ENCODE data around the gene MYOT.

The MYOT gene

DNA sequence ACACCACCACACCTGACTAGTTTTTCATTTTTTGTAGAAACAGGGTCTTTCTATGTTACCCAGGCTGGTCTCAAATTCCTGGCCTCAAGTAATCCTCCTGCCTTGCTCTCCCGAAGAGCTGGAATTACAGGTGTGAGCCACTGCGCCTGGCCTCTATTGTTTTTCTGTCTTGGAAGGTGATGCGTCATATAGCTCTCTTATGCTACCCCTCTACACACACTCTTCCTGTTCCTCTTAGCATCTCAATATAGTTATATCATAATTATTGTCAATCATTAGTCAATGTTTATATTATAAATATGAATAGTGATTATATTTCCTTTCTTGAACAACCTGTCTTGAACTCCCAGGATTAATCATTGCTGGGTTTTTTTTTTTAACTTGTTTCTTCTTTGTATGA, 28.9 kb downstream of the MYOT start:
- no peaks in the 10 kb centered on the region for H3K36me3 ChIP-seq (ENCODE audit: control insufficient read depth in 4 of 4, insufficient read depth in 4 of 4, low read length in 3 of 4)
- no peak overlapping the region for H3K27ac ChIP-seq (ENCODE audit: insufficient read depth in 1 of 2, low read depth in 1 of 2, low read length in 2 of 2, poor library complexity in 1 of 2, severe bottlenecking in 2 of 2)
- 100% methylated on average over 2 of the region's 3 CpGs for WGBS (ENCODE audit: insufficient coverage)
- no peaks in the 10 kb centered on the region for H3K27me3 ChIP-seq (replicated peaks in 2 of 5; ENCODE audit: control insufficient read depth in 4 of 5, insufficient read depth in 5 of 5, low read length in 4 of 5)
- H3K4me1 ChIP-seq (ENCODE audit: control extremely low read depth in 1 of 4, control insufficient read depth in 4 of 4, insufficient read depth in 4 of 4, low read length in 3 of 4): peaks cover 2 to 14% (median 6%) of the 10 kb centered on the region in 4 experiments
- POLR2A ChIA-PET: interaction anchor here (0.7 kb wide), 1 partner anchor 42 kb away, joined by 4 read pairs; no protein-coding TSS in a partner anchor
- no peak overlapping the region for H3K4me3 ChIP-seq (ENCODE audit: control insufficient read depth in 1 of 7, extremely low read depth in 1 of 7, insufficient read depth in 4 of 7, low read depth in 2 of 7, low read length in 6 of 7)
- H3K9me3 ChIP-seq (ENCODE audit: control extremely low read depth in 1 of 5, control insufficient read depth in 4 of 5, insufficient read depth in 2 of 5, low read depth in 1 of 5, low read length in 4 of 5): no peaks in the 10 kb centered on the region
- CTCF ChIA-PET: interaction anchor here (1.4 kb wide), 1 partner anchor 33 kb away, joined by 3 read pairs; no protein-coding TSS in a partner anchor
- DNase-seq: no peak

DNA sequence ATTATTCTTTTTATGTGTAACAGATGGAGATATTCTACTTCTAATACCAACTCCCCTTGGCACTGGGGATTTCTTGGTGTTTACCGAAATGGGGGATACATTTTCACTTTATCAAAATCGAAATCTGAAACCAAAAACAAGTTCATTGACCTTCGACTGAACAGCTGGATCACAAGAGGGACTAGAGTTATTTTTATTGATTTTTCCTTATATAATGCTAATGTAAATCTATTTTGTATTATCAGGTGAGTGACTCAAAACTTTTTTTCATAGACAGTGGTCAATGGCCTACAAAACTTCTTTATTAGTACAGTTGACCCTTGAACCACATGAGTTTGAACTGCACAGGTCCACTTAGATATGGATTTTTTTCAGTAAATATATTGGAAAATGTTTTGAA, 31.8 kb downstream of the MYOT start:
- Histone ChIP-seq H3K9me3 (ENCODE audit: control extremely low read depth in 1 of 5, control insufficient read depth in 4 of 5, insufficient read depth in 2 of 5, low read depth in 1 of 5, low read length in 4 of 5) (no peaks in the 10 kb centered on the region), H3K27me3 (replicated peaks in 2 of 5; ENCODE audit: control insufficient read depth in 4 of 5, insufficient read depth in 5 of 5, low read length in 4 of 5) (no peaks in the 10 kb centered on the region), H3K27ac (ENCODE audit: insufficient read depth in 1 of 2, low read depth in 1 of 2, low read length in 2 of 2, poor library complexity in 1 of 2, severe bottlenecking in 2 of 2) (no peak overlapping the region), H3K4me3 (ENCODE audit: control insufficient read depth in 1 of 7, extremely low read depth in 1 of 7, insufficient read depth in 4 of 7, low read depth in 2 of 7, low read length in 6 of 7) (no peak overlapping the region), H3K36me3 (ENCODE audit: control insufficient read depth in 4 of 4, insufficient read depth in 4 of 4, low read length in 3 of 4) (no peaks in the 10 kb centered on the region), H3K4me1 (ENCODE audit: control extremely low read depth in 1 of 4, control insufficient read depth in 4 of 4, insufficient read depth in 4 of 4, low read length in 3 of 4) (peaks cover 2 to 14% (median 6%) of the 10 kb centered on the region in 4 experiments)
- ChIA-PET POLR2A (interaction anchor here (0.6 to 0.7 kb wide), 2 partner anchors 10 to 66 kb away, joined by 3 read pairs; partner anchors contain the start of gene PKD2L2), CTCF (no interaction called here)
- 100% methylated on average over 1 of the region's 3 CpGs for WGBS (ENCODE audit: insufficient coverage)
- no peak for DNase-seq

DNA sequence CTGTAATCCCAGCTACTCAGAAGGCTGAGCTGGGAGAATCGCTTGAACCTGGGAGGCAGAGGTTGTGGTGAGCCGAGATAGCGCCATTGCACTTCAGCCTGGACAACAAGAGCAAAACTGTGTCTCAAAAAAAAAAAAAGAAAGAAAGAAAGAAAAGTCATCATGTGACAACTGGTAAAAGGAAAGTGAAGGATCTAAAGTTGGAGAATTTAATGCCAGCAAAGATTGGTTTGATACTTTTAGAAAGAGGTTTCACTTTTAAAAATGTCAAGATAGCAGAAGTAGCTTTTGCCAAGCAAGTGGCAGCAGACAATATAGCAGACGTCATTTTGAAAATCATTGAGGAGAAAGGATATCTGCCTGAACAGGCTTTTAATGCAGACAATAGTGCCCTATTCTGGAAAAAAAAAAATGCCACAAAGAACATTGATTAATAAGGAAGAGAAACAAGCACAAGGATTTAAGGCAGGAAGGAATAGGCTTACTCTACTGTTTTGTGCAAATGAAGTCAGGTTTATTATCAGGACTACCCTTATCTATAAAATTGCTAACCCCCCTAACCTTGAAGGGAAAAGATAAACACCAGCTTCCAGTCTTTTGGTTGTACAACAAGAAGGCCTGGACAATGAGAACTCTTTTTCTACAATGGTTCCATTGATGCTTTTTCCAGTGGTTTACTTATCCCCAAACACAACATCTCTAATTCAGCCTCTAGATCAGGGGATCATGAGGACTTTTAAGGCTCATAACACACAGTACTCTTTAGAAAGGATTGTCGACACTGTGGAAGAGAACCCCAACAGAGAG, 33.6 kb downstream of the MYOT start:
- Histone ChIP-seq H3K27ac (ENCODE audit: insufficient read depth in 1 of 2, low read depth in 1 of 2, low read length in 2 of 2, poor library complexity in 1 of 2, severe bottlenecking in 2 of 2) (peak overlapping the region in 1 of 2 experiments; percentile 6), H3K4me3 (ENCODE audit: control insufficient read depth in 1 of 7, extremely low read depth in 1 of 7, insufficient read depth in 4 of 7, low read depth in 2 of 7, low read length in 6 of 7) (peak overlapping the region in 3 of 7 experiments; percentile 34 to 42 (median 40)), H3K27me3 (replicated peaks in 2 of 5; ENCODE audit: control insufficient read depth in 4 of 5, insufficient read depth in 5 of 5, low read length in 4 of 5) (no peaks in the 10 kb centered on the region), H3K4me1 (ENCODE audit: control extremely low read depth in 1 of 4, control insufficient read depth in 4 of 4, insufficient read depth in 4 of 4, low read length in 3 of 4) (peaks cover 2 to 13% (median 6%) of the 10 kb centered on the region in 4 experiments), H3K36me3 (ENCODE audit: control insufficient read depth in 4 of 4, insufficient read depth in 4 of 4, low read length in 3 of 4) (no peaks in the 10 kb centered on the region), H3K9me3 (ENCODE audit: control extremely low read depth in 1 of 5, control insufficient read depth in 4 of 5, insufficient read depth in 2 of 5, low read depth in 1 of 5, low read length in 4 of 5) (no peaks in the 10 kb centered on the region)
- DNase-seq: peak; percentile 23 to 78 (median 72)
- WGBS (ENCODE audit: insufficient coverage): 49% methylated on average over 4 of the region's 5 CpGs
- ChIA-PET CTCF (interaction anchor here (1.0 kb wide), 1 partner anchor 11 kb away, joined by 3 read pairs; no protein-coding TSS in a partner anchor), POLR2A (no interaction called here)

DNA sequence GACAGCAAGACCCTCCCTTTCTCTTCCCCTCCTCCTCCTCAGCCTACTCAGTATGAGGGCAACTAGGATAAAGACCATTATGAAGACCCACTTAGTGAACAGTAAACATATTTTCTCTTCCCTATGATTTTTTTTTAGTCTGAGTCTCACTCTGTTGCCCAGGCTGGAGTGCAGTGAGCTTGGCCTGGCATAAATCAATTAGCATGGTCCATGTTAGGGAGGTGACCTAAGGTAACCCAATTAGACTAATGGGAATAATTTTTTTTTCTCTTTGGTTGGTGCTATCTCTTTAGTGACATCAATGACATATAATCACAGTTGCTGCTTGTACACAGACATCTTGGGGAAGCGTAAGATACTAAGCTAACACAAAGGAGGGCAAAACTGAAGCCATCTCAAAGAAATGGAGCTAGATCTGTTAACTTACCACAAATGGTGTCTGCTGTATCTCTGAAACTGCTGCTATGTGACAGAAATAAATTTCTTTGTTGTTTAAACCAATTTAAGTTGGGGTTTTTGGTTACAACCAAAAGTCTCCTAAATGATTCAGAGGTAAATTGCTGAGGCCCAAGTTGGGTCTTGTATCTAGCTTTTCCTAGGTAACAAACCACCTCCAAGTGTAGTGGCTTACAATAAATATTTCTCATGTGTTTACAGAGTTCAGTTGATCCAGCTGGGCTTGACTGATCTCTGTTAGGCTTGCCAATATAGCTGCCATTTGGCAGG, 34.9 kb downstream of the MYOT start:
- Histone ChIP-seq H3K27me3 (replicated peaks in 2 of 5; ENCODE audit: control insufficient read depth in 4 of 5, insufficient read depth in 5 of 5, low read length in 4 of 5) (no peaks in the 10 kb centered on the region), H3K4me1 (ENCODE audit: control extremely low read depth in 1 of 4, control insufficient read depth in 4 of 4, insufficient read depth in 4 of 4, low read length in 3 of 4) (peaks cover 2 to 12% (median 6%) of the 10 kb centered on the region in 4 experiments), H3K27ac (ENCODE audit: insufficient read depth in 1 of 2, low read depth in 1 of 2, low read length in 2 of 2, poor library complexity in 1 of 2, severe bottlenecking in 2 of 2) (no peak overlapping the region), H3K4me3 (ENCODE audit: control insufficient read depth in 1 of 7, extremely low read depth in 1 of 7, insufficient read depth in 4 of 7, low read depth in 2 of 7, low read length in 6 of 7) (no peak overlapping the region), H3K36me3 (ENCODE audit: control insufficient read depth in 4 of 4, insufficient read depth in 4 of 4, low read length in 3 of 4) (no peaks in the 10 kb centered on the region), H3K9me3 (ENCODE audit: control extremely low read depth in 1 of 5, control insufficient read depth in 4 of 5, insufficient read depth in 2 of 5, low read depth in 1 of 5, low read length in 4 of 5) (no peaks in the 10 kb centered on the region)
- POLR2A ChIA-PET: interaction anchor here (0.6 kb wide), 1 partner anchor 30 kb away, joined by 6 read pairs; no protein-coding TSS in a partner anchor
- no peak for DNase-seq
- 100% methylated on average over 1 of the region's 1 CpG for WGBS (ENCODE audit: insufficient coverage)
- CTCF ChIA-PET: interaction anchor here (1.1 kb wide), 1 partner anchor 19 kb away, joined by 3 read pairs; no protein-coding TSS in a partner anchor

DNA sequence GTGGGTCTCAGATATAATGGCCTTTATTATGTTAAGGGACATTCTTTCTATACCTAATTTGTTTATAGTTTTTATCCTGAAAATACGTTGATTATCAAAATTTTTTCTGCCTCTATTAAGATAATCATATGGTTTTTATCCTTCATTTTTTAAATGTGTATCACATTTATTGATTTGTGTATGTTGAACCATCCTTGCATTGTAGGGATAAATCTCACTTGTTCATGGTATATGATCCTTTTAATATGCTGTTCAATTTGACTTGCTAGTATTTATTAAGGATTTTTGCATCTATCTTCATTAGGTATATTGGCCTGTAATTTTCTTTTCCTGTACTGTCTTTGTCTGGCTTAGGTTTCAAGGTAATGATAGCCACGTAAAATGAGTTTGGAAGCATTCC, 47.1 kb downstream of the MYOT start:
- Histone ChIP-seq H3K27ac (ENCODE audit: insufficient read depth in 1 of 2, low read depth in 1 of 2, low read length in 2 of 2, poor library complexity in 1 of 2, severe bottlenecking in 2 of 2) (no peak overlapping the region), H3K9me3 (ENCODE audit: control extremely low read depth in 1 of 5, control insufficient read depth in 4 of 5, insufficient read depth in 2 of 5, low read depth in 1 of 5, low read length in 4 of 5) (peaks cover 0 to 27% (median 5%) of the 10 kb centered on the region in 5 experiments), H3K4me1 (ENCODE audit: control extremely low read depth in 1 of 4, control insufficient read depth in 4 of 4, insufficient read depth in 4 of 4, low read length in 3 of 4) (no peaks in the 10 kb centered on the region), H3K36me3 (ENCODE audit: control insufficient read depth in 4 of 4, insufficient read depth in 4 of 4, low read length in 3 of 4) (no peaks in the 10 kb centered on the region), H3K4me3 (ENCODE audit: control insufficient read depth in 1 of 7, extremely low read depth in 1 of 7, insufficient read depth in 4 of 7, low read depth in 2 of 7, low read length in 6 of 7) (no peak overlapping the region), H3K27me3 (replicated peaks in 2 of 5; ENCODE audit: control insufficient read depth in 4 of 5, insufficient read depth in 5 of 5, low read length in 4 of 5) (no peaks in the 10 kb centered on the region)
- POLR2A ChIA-PET: no interaction called here
- CTCF ChIA-PET: no interaction called here
- WGBS (ENCODE audit: insufficient coverage): no CpG with 5 or more reads among the region's 2 CpGs
- no peak for DNase-seq

DNA sequence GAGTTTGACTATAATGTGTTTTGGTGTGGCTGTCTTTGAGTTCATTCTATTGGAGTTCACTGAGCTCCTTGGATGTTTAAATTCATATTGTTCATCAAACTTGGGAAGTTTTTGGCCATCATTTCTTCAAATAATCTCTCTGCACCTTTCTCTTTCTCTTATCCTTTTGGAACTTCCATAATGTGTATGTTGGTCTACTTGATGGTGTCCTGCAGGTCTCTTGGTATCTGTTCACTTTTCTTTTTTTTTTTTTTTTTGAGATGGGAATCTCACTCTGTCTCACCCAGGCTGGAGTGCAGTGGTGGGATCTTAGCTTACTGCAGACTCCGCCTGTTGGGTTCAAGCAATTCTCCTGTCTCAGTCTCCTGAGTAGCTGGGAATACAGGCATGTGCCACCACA, 49.3 kb downstream of the MYOT start:
- Histone ChIP-seq H3K27ac (ENCODE audit: insufficient read depth in 1 of 2, low read depth in 1 of 2, low read length in 2 of 2, poor library complexity in 1 of 2, severe bottlenecking in 2 of 2) (no peak overlapping the region), H3K9me3 (ENCODE audit: control extremely low read depth in 1 of 5, control insufficient read depth in 4 of 5, insufficient read depth in 2 of 5, low read depth in 1 of 5, low read length in 4 of 5) (peaks cover 0 to 20% (median 3%) of the 10 kb centered on the region in 5 experiments), H3K36me3 (ENCODE audit: control insufficient read depth in 4 of 4, insufficient read depth in 4 of 4, low read length in 3 of 4) (no peaks in the 10 kb centered on the region), H3K4me3 (ENCODE audit: control insufficient read depth in 1 of 7, extremely low read depth in 1 of 7, insufficient read depth in 4 of 7, low read depth in 2 of 7, low read length in 6 of 7) (no peak overlapping the region), H3K4me1 (ENCODE audit: control extremely low read depth in 1 of 4, control insufficient read depth in 4 of 4, insufficient read depth in 4 of 4, low read length in 3 of 4) (no peaks in the 10 kb centered on the region), H3K27me3 (replicated peaks in 2 of 5; ENCODE audit: control insufficient read depth in 4 of 5, insufficient read depth in 5 of 5, low read length in 4 of 5) (no peaks in the 10 kb centered on the region)
- no peak for DNase-seq
- CTCF ChIA-PET: no interaction called here
- POLR2A ChIA-PET: no interaction called here
- 100% methylated on average over 1 of the region's 1 CpG for WGBS (ENCODE audit: insufficient coverage)

Data from common myeloid progenitor, CD34-positive (primary cell).